Thyroid gland (tissue), 4 donors: ENCODE measurements around the gene CLSTN1.

Source experiments
- POLR2A ChIP-seq, 2 donors: fragments of 450-650 bp; IDR thresholded peaks; one replicate each; pipeline ENCODE4 v1.6.1; 2017; ENCODE audit warnings: antibody characterized with exemption in 2 of 2, mild to moderate bottlenecking in 2 of 2, moderate library complexity in 1 of 2
- TF ChIP-seq, protein P1 (sequence below), 6 experiments: fragments of 200-600 bp in 3 of 6; fragments of 450-650 bp in 3 of 6; sonication (generic) in 3 of 6; IDR thresholded peaks; one replicate each; pipeline ENCODE4 v1.5.1; 2016 to 2019; ENCODE audit warnings: antibody characterized with exemption in 6 of 6, mild to moderate bottlenecking in 2 of 6, inconsistent platforms in 1 of 6, moderate library complexity in 1 of 6

DNA sequence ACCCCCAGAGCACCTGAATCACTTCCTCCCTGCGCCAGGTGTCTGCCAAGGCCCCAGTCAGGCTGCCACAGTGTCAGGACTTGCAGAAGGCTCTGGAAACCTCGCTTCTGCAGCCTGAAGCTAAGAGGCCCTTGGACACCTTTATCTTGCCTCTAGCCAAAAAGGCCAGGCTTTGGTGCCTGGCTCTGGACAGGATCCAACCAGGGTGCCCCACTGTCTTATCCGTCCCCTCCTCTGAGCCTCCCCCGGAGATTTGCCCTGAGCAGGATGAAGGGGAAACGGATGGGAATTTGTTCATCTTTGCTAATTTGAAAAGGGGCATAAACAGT lies 12.8 kb upstream of the CLSTN1 start:
- no peak for TF ChIP-seq POLR2A (IDR thresholded peaks at IDR 0.05)
- TF ChIP-seq, protein P1, sequence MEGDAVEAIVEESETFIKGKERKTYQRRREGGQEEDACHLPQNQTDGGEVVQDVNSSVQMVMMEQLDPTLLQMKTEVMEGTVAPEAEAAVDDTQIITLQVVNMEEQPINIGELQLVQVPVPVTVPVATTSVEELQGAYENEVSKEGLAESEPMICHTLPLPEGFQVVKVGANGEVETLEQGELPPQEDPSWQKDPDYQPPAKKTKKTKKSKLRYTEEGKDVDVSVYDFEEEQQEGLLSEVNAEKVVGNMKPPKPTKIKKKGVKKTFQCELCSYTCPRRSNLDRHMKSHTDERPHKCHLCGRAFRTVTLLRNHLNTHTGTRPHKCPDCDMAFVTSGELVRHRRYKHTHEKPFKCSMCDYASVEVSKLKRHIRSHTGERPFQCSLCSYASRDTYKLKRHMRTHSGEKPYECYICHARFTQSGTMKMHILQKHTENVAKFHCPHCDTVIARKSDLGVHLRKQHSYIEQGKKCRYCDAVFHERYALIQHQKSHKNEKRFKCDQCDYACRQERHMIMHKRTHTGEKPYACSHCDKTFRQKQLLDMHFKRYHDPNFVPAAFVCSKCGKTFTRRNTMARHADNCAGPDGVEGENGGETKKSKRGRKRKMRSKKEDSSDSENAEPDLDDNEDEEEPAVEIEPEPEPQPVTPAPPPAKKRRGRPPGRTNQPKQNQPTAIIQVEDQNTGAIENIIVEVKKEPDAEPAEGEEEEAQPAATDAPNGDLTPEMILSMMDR (IDR thresholded peaks at IDR 0.05) = no peak
